Stimulated activated CD8-positive, alpha-beta memory T cell treated with anti-CD3 and anti-CD28 coated beads, Interleukin-2, amount 100 ng/mL, for 1 hour (primary cell): ENCODE data around the gene CUL2.
A peak's percentile ranks its signal among the peaks of the same experiment; 100 is the strongest.
"Not testable (repeated sequence)": the region's sequence is repeated elsewhere in the genome, so short reads cannot be mapped to it uniquely, and the experiment has no call there.

Experiments
- DNase-seq, 2 donors: peaks; one replicate each; pipeline ENCODE4 v3.0.0-alpha.2; 2020; ENCODE audit warnings: low read depth in 2 of 2

CUL2 gene

GRCh38 chr10:35019041-35020024 is 70.8 kb downstream of the CUL2 start:
- DNase-seq = no peak

GRCh38 chr10:35017608-35018007 is 72.5 kb downstream of the CUL2 start:
- no peak for DNase-seq

GRCh38 chr10:35015843-35016408 is 74.2 kb downstream of the CUL2 start:
- DNase-seq = no peak

GRCh38 chr10:35012781-35013180 is 77.4 kb downstream of the CUL2 start:
- DNase-seq = no peak

- DNase-seq = no peak
Observed at GRCh38 chr10:35011771-35012191, 78.4 kb downstream of the CUL2 start.

- DNase-seq = no peak
Observed at GRCh38 chr10:35007858-35008301, 82.3 kb downstream of the CUL2 start.

GRCh38 chr10:35006836-35007235 is 83.3 kb downstream of the CUL2 start:
- no peak for DNase-seq

GRCh38 chr10:35005868-35006267 is 84.3 kb downstream of the CUL2 start:
- DNase-seq = no peak

GRCh38 chr10:35004651-35005050 is 85.5 kb downstream of the CUL2 start:
- DNase-seq = no peak

GRCh38 chr10:35003906-35004305 is 86.2 kb downstream of the CUL2 start:
- DNase-seq = no peak

GRCh38 chr10:35000936-35001335 is 89.2 kb downstream of the CUL2 start:
- no peak for DNase-seq

GRCh38 chr10:34999532-34999931 is 90.6 kb downstream of the CUL2 start:
- no peak for DNase-seq

GRCh38 chr10:34998940-34999339 is 91.2 kb downstream of the CUL2 start:
- no peak for DNase-seq

GRCh38 chr10:34996843-34997242 is 93.3 kb downstream of the CUL2 start:
- DNase-seq = no peak

- no peak for DNase-seq
Observed at GRCh38 chr10:34995925-34996324, 94.2 kb downstream of the CUL2 start.

GRCh38 chr10:34994565-34995142 is 95.5 kb downstream of the CUL2 start:
- DNase-seq = peak in 1 of 2 donors; percentile 5

GRCh38 chr10:34993782-34994181 is 96.4 kb downstream of the CUL2 start:
- no peak for DNase-seq

- DNase-seq = not testable (repeated sequence)
Observed at GRCh38 chr10:34991117-34991516, 99.0 kb downstream of the CUL2 start.

GRCh38 chr10:34988397-34989067 is 101.6 kb downstream of the CUL2 start:
- no peak for DNase-seq

- no peak for DNase-seq
Observed at GRCh38 chr10:34985823-34986222, 104.3 kb downstream of the CUL2 start.

- DNase-seq = no peak
Observed at GRCh38 chr10:34985146-34985545, 105.0 kb downstream of the CUL2 start.

- no peak for DNase-seq
Observed at GRCh38 chr10:34981844-34982243, 108.3 kb downstream of the CUL2 start.
